ENCODE results near the gene NFRKB. TPM values are rescaled to one million over a fixed set of nuclear protein-coding genes. Genes with fewer than 3 reads are reported as not detected.

Gene NFRKB
- total and polyA plus RNA-seq, 3 donors from 2014 or later: 48.1 to 81.3 (median 61.2) TPM

DNA sequence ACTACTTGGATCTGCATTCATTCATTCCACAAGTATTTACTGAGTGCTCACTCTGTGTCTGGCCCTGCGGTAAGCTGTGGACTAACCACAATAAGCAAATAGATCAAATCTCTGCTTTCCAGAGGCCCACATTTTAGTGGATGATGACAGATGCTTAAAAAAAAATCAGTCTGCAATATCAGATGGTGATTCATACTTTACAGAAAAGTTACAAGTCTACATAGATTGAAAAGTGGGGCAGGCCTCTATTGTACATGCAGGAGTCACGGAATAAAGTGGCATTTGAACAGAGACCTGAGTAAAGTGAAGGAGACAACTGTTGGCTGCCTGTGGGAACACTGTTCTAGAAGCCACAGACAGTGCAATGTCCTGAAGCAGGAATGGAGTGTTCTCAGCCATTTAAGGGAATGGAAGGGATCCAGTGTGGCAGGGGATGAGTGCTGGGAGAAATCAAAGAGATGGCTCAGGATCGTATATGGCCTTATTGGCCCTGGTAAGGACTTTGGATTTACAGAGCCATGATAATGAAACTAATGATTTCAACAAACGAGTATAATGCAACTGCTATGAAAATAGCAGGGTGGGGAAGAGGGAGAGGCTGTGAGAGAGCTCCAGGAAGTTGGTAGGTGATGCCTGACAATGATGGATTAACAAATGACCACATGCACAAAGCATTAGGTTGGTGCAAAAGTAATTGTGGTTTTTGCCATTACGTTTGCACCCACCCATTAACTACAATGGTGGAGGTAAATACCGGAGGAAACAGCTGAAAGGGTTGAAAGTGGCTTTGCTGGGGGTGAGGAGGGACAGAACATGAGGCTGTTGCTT lies 48.7 kb downstream of the NFRKB start:
- 78 to 79% methylated on average over 6 of the region's 6 CpGs for WGBS, 2 donors
- Histone ChIP-seq H3K27me3 (no peaks in the 10 kb centered on the region), H3K27ac (no peak overlapping the region), H3K4me3 (no peak overlapping the region), H3K36me3 (ENCODE audit: low read depth, missing control alignments) (no peaks in the 10 kb centered on the region), H3K9me3 (no peaks in the 10 kb centered on the region), H3K4me1 (no peaks in the 10 kb centered on the region)
- TF ChIP-seq POLR2A (IDR thresholded peaks at IDR 0.05): no peak
- TF ChIP-seq, protein P1, sequence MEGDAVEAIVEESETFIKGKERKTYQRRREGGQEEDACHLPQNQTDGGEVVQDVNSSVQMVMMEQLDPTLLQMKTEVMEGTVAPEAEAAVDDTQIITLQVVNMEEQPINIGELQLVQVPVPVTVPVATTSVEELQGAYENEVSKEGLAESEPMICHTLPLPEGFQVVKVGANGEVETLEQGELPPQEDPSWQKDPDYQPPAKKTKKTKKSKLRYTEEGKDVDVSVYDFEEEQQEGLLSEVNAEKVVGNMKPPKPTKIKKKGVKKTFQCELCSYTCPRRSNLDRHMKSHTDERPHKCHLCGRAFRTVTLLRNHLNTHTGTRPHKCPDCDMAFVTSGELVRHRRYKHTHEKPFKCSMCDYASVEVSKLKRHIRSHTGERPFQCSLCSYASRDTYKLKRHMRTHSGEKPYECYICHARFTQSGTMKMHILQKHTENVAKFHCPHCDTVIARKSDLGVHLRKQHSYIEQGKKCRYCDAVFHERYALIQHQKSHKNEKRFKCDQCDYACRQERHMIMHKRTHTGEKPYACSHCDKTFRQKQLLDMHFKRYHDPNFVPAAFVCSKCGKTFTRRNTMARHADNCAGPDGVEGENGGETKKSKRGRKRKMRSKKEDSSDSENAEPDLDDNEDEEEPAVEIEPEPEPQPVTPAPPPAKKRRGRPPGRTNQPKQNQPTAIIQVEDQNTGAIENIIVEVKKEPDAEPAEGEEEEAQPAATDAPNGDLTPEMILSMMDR (IDR thresholded peaks at IDR 0.05): no peak
- DNase-seq: no peak
- intact Hi-C loops (cut with DNase I; ENCODE audit: low total_unique reads): no loop called here

Other genes starting within 250 kb of the NFRKB start
- under 1 TPM in 1 of 2 donors, not detected in 1; 0.12 TPM for gene TMEM45B, start 79.7 kb downstream of the NFRKB start, total RNA-seq
- gene TMEM45B, start 79.7 kb downstream of the NFRKB start, polyA plus RNA-seq (ENCODE audit: insufficient read depth, low read depth, low replicate concordance): 0.54 TPM
- gene PRDM10, start 107.3 kb upstream of the NFRKB start, total RNA-seq: 10 to 100 TPM in 1 of 2 donors, 1 to 10 TPM in 1; 9.2 to 14.7 TPM
- gene PRDM10, start 107.3 kb upstream of the NFRKB start, polyA plus RNA-seq (ENCODE audit: insufficient read depth, low read depth, low replicate concordance): 4.9 TPM
- 100 to 1,000 TPM; 105 to 130 TPM for gene APLP2, start 174.3 kb upstream of the NFRKB start, total RNA-seq
- 159 TPM for gene APLP2, start 174.3 kb upstream of the NFRKB start, polyA plus RNA-seq (ENCODE audit: insufficient read depth, low read depth, low replicate concordance)